HG03060 (cell line): ENCODE data around the gene B3GALT6.
"Not testable (repeated sequence)": the region's sequence is repeated elsewhere in the genome, so short reads cannot be mapped to it uniquely, and the experiment has no call there.

Experiments
- ATAC-seq: cut with Tn5 transposase; IDR thresholded peaks from one replicate; pipeline ENCODE4 v1.9.1; 2021; ENCODE audit warnings: low read depth, moderate number of reproducible peaks; ENCODE audit not compliant: unreplicated experiment

Gene B3GALT6

GRCh38 chr1:1232208-1232795, at the start of gene B3GALT6:
Gene B3GALT6, plus strand, starts transcription at chr1:1232237. Its CDS starts 42 bp downstream, at chr1:1232279.
- no peak for ATAC-seq

GRCh38 chr1:1182491-1183220, 49.4 kb upstream of the B3GALT6 start:
- ATAC-seq: no peak

- no peak for ATAC-seq
Observed at GRCh38 chr1:1183221-1183747, 48.8 kb upstream of the B3GALT6 start.

- ATAC-seq: no peak
Observed at GRCh38 chr1:1183833-1184775, 47.9 kb upstream of the B3GALT6 start.

DNA sequence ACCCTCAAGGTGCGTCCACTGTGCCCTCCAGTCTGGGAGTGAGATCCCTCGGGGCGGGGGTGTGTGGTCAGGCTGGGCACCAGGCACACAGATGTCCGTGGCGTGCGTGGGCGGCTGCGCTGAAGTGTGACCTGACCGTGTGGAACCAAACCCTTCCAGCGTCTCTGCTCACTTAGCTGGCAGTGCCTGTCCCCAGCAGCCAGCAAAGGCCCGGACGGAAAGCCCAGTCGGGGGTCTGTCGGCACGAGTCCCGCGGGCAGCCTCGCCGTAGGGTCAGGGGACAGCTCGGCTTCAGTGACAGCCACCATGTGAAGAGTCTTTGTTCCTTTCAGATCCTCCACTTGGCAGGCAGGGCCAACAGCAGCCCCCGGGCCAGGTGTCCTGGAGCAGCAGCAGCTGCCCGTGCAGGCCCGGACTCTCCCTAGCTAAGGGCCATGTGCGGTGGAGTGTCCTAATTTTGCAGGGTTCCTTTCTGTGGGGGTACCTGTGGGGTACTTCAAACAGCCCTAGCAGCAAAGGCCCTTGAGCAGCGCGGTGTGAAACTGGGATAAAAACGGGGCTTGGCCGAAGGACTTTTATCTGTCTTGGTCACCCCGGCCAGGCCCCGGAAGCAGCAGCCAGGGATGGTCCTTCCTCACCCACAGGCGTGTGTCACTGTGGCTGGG, 46.8 kb upstream of the B3GALT6 start:
- ATAC-seq: no peak

DNA sequence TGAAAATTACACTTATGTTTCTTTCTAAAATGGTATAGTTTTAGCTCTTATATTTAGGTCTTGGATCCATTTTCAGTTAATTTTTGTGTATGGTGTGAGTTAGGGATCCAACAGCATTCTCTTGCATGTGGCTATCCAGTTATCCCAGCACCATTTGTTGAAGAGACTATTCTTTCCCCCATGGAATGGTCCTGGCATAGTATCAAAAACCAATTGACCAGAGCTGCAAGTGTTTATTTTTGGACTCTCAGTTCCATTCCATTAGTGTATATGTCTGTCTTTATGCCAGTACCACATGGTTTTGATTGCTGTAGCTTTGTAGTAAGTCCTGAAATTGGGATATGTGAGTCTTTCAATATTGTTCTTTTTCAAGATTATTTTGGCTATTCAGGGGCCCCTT, 44.1 kb upstream of the B3GALT6 start:
- ATAC-seq: no peak

DNA sequence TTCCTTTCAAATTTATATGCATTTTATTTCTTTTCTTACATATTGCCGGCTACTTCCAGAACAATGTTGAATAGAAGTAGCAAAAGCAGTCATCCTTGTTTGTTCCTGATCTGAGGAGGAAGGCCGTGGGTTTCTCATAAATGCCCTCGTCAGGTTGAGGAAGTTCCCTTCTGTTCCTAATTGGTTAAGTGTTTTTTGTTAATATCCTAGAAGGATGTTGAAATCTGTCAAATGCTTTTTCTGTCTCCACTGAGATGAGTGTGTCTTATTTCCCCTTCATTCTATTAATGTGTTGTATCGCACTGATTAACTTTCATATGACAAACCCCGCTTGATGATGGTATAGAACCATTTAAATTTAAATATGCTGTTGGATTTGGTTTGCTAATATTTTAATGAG, 42.9 kb upstream of the B3GALT6 start:
- no peak for ATAC-seq

DNA sequence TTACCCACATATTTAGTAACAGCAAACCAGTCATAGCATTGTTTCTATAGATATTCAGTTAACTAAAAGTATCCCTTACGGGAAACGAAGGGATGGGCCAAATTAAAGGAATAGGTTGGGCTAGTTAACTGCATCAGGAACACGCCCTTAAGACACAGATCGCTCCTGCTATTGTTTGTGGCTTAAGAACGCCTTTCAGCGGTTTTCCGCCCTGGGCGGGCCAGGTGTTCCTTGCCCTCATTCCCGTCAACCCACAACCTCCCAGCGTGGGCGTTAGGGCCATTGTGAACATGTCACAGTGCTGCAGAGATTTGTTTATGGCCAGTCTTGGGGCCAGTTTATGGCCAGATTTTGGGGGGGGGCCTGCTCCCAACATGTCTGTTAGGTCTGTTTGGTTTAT, 40.3 kb upstream of the B3GALT6 start:
- no peak for ATAC-seq

- ATAC-seq: no peak
Observed at GRCh38 chr1:1194723-1195122, 37.3 kb upstream of the B3GALT6 start.

DNA sequence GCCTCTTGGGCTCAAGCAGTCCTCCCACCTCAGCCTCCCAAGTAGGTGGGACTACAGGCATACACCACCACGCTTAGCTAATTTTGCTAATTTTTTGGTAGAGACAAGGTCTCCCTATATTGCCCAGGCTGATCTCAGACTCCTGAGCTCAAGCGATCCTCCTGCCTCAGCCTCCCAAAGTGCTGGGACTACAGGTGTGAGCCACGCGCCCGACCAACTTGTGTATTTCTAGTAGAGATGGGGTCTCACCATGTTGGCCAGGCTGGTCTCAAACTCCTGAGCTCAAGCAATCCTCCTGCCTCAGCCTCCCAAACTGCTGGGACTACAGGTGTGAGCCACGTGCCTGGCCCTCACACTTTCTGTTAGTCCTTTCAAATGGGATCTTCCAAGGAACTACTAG, 36.3 kb upstream of the B3GALT6 start:
- not testable (repeated sequence) for ATAC-seq

GRCh38 chr1:1196431-1197187, 35.4 kb upstream of the B3GALT6 start:
- no peak for ATAC-seq

DNA sequence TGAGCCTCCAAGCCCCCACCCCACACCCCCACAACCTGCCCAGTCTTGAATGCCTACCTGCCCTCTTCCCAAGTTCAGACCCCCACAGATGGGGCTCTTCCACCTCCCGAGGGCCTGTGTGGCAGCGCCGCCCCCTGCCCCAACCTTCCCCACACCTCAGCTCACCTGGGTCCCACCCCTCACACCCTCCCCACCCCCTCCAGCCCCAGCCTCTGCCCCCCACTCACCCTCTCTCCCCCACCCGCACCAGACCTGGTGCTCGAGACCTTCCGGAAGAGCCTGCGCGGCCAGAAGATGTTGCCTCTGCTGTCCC, 34.9 kb upstream of the B3GALT6 start:
- ATAC-seq: no peak

DNA sequence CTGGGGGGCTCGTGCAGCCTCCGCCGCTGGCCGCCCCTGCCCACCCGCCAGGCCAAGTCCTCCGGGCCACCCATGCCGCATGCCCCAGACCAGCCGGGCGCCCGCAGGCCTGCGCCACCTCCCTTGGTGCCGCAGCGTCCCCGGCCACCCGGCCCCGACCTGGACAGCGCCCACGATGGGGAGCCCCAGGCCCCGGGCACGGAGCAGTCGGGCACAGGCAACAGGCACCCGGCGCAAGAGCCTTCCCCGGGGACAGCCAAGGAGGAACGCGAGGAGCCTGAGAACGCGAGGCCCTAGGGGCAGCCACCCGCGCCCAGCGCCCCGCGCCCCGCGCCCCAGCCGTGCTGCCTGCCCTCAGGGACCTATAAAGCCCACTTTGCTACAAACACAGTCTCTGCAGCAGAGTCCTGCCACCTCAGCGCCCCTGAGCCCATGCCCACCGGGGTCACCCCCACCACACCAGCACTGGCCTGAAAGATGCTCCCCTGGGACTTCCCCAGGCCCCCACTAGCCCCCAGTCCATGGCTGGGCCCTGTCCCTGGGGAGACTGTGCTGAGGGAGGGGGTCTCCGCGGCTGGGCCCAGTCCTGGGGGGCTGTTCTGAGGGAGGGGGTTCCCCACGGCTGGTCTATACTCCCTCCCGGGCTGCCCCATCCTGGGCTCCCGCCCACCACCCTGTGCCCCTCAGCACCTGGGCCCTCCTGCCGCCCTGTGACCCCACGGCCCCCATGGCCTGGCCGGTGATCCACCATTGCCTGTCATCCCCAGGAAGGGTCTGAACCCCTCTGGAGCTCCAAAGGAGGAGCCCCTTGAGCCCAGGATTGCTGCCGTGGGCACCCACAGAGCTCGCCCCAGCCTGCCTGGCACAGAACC, 34.2 kb upstream of the B3GALT6 start:
- ATAC-seq: no peak

GRCh38 chr1:1198423-1199140, 33.5 kb upstream of the B3GALT6 start:
- ATAC-seq: no peak

GRCh38 chr1:1199141-1199960, 32.7 kb upstream of the B3GALT6 start:
- ATAC-seq: no peak

DNA sequence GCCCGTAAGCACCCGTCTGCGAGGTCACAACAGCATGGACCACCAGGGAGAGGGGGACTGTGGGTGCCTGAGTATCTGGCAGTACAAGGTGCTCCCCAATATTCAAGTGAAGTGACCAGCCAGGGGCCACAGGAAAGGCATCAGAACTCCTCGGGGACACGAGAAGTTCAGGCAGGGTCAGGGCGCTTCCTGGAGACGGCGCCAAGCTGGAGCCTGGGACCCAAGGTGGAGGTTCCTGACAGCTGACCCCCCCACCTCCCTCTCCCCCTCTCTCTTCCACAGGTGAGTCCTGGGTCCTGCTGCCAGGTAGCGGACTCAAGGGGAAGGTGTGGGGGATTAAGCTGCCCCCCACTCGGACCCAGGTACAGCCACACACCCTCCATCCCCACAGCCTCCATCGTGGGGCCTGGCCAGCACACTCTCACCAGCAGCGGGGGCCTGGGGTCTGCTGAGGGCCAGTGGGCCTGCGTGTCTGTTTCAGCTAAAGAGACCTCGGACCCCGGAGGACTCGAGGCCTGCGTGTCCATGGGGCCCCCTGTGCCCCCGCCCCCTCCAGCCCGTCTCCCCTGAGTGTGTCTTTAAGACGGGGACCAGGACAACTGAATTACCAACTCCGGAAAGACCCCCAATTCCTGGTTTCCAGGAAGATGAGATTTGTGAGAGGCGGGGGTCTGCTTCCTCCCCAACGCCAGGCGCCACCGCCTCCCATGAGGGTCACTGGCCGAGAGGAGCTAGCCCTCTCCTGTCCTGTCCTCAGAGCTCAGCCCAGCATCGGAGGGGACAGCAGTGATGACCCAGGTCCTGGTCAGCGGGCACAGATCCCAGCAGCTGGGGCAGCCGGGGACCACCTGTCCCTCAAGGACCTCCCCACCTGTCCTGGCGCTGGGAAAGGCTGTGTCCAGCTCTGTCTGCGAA, 31.8 kb upstream of the B3GALT6 start:
- no peak for ATAC-seq
